SH-SY5Y (cell line): ENCODE results near the gene FAM81A.

Source experiments
- GATA2 ChIP-seq: IDR thresholded peaks from 2 replicates; pipeline ENCODE4 v1.6.1; 2011; ENCODE audit warnings: mild to moderate bottlenecking, low read depth, low read length
- GATA3 ChIP-seq: IDR thresholded peaks from 2 replicates; pipeline ENCODE4 v1.6.1; 2011; ENCODE audit warnings: low read depth, mild to moderate bottlenecking, low read length, moderate library complexity

FAM81A gene

GRCh38 chr15:59437817-59438624 lies at the start of gene FAM81A:
FAM81A (plus strand) TSS chr15:59438186; CDS start chr15:59458627, 20,441 bp downstream.
- TF ChIP-seq GATA2: no peak
- no peak for TF ChIP-seq GATA3

- no peak for TF ChIP-seq GATA3
- TF ChIP-seq GATA2: no peak
Observed at GRCh38 chr15:59388670-59389069, 49.3 kb upstream of the FAM81A start.

- no peak for TF ChIP-seq GATA3
- TF ChIP-seq GATA2: no peak
Observed at GRCh38 chr15:59392299-59392698, 45.7 kb upstream of the FAM81A start.

GRCh38 chr15:59394166-59394661 lies 43.8 kb upstream of the FAM81A start:
- TF ChIP-seq GATA2: no peak
- TF ChIP-seq GATA3: no peak

GRCh38 chr15:59396211-59396610 lies 41.8 kb upstream of the FAM81A start:
- TF ChIP-seq GATA3: no peak
- TF ChIP-seq GATA2: no peak

- TF ChIP-seq GATA2: no peak
- no peak for TF ChIP-seq GATA3
Observed at GRCh38 chr15:59396679-59397078, 41.3 kb upstream of the FAM81A start.

- TF ChIP-seq GATA3 (no peak), GATA2 (no peak)
Observed at GRCh38 chr15:59398220-59398619, 39.8 kb upstream of the FAM81A start.

- no peak for TF ChIP-seq GATA3
- no peak for TF ChIP-seq GATA2
Observed at GRCh38 chr15:59399465-59400102, 38.4 kb upstream of the FAM81A start.

GRCh38 chr15:59400103-59400813 lies 37.7 kb upstream of the FAM81A start:
- TF ChIP-seq GATA2 (no peak), GATA3 (no peak)

- TF ChIP-seq GATA3 (no peak), GATA2 (no peak)
Observed at GRCh38 chr15:59401824-59402569, 36.0 kb upstream of the FAM81A start.

- TF ChIP-seq GATA2: no peak
- TF ChIP-seq GATA3: no peak
Observed at GRCh38 chr15:59405079-59405478, 32.9 kb upstream of the FAM81A start.

GRCh38 chr15:59406446-59406845 lies 31.5 kb upstream of the FAM81A start:
- TF ChIP-seq GATA3: no peak
- no peak for TF ChIP-seq GATA2

- TF ChIP-seq GATA3 (no peak), GATA2 (no peak)
Observed at GRCh38 chr15:59407946-59408345, 30.0 kb upstream of the FAM81A start.
